GM12872 (cell line): ENCODE measurements around the gene CTXN3.

Experiments
- TF ChIP-seq, protein P1 (sequence below): IDR thresholded peaks from 3 replicates; pipeline ENCODE4 v1.5.1; 2011; ENCODE audit warnings: low read depth, mild to moderate bottlenecking, low read length, moderate library complexity; ENCODE audit not compliant: insufficient read depth

CTXN3 gene

GRCh38 chr5:127686424-127686823, 37.5 kb downstream of the CTXN3 start:
- TF ChIP-seq, protein P1, sequence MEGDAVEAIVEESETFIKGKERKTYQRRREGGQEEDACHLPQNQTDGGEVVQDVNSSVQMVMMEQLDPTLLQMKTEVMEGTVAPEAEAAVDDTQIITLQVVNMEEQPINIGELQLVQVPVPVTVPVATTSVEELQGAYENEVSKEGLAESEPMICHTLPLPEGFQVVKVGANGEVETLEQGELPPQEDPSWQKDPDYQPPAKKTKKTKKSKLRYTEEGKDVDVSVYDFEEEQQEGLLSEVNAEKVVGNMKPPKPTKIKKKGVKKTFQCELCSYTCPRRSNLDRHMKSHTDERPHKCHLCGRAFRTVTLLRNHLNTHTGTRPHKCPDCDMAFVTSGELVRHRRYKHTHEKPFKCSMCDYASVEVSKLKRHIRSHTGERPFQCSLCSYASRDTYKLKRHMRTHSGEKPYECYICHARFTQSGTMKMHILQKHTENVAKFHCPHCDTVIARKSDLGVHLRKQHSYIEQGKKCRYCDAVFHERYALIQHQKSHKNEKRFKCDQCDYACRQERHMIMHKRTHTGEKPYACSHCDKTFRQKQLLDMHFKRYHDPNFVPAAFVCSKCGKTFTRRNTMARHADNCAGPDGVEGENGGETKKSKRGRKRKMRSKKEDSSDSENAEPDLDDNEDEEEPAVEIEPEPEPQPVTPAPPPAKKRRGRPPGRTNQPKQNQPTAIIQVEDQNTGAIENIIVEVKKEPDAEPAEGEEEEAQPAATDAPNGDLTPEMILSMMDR, result no peak

DNA sequence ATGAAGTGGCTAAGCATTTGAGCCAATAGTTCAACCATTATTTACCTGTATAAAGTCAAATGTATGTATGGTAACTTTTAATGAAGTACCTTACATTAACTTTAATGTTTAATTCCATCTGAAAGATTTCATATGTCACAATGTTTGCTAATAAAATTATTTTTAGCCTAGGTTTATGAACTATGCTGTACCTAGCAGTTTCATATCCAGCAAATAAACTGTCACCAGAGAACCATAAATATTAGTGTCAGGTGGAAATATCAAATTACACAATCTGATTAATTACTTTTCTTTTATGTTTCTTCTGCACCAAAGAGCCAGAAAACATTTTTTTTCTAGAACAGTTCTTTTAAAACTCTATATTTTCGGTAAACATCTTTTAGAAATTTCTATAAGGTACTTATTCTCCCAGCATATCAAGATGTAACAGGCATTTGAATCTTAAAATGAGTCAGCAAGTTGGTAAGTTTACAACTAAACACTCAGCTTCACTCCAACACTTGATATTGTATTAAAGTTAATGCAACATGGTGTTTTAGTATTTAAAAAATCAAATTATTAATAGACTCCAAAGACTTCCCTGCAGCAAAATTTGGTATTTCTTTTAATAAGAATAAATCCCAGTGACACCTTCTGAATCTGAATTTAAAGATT, 45.8 kb downstream of the CTXN3 start:
- TF ChIP-seq, protein P1, result no peak

GRCh38 chr5:127695346-127695745, 46.5 kb downstream of the CTXN3 start:
- TF ChIP-seq, protein P1, result no peak

DNA sequence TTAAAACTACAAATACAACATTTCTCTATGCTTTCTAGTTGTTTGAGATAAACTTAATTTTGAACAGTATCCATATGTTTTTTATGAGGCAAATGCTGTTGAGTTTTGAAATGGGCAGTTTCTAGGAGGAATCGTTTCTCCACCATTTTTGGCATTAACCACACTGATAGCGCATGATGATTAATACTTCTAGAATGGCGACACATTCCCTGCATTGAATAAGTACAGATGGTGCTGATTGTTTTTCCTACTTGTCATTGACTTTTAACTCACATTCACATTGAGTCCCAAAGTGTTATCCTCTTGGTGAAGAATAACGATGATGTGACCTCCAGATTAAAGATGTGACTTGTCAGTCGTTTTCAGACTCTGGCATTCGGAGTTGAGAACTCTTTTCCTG, 47.8 kb downstream of the CTXN3 start:
- TF ChIP-seq, protein P1, result no peak

DNA sequence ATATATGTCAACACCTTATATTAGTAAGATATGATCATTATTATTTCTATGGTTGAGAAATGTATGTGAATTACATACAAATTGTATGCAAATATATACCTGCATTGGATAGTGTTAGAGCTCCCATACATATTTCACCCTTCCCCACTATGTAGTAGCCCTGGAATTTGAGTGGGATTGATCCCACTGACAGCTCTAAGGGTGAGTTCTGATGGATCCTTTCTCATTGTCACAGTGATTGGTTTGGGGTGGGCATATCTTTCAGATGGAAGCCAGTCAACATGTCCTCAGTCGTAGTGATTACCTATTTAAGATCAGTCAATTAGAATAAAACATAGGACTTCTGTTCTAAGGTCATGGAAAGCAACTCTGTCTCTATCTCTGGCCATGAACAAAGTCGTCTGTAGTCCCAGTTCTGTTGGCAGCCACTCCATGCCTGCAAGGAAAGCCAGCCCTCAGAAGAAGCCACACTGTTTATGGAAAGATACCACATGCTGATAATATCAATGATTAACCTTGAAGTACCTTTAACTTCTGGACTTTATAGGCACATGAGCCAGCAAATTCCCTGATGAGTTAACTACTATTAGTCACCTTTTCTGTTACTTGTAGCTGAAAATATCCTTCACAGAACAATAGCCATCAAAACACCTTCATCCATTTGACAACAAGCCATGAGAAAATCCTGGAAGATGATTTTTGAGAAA, 49.2 kb downstream of the CTXN3 start:
- TF ChIP-seq, protein P1, result no peak

- TF ChIP-seq, protein P1, result no peak
These were observed 50.5 kb downstream of the CTXN3 start for GRCh38 chr5:127699416-127699815.

DNA sequence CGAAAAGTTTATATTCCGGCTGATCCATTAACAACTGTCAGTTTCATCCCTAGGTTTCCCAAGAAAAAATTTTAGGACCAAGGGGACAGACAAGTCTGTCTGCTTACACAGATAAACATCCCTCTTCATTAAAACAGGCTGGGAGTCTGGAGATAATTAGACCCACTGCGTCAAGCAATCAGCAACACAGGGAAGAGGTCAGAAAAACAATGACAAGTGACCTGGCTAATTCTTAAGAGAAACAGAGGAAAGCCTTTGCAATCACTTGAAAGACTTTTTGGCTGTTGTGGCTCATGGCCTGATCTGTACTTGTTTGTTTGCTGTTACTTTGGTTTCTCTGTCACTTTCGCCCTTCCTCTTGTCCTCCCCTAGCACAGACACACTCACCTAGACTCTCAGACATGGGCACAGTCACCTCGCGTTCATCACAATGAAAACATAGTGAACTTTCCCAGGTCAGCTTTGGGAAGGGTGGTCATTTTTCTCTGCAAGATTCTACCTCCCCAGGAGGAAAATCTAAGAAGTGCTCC, 51.4 kb downstream of the CTXN3 start:
- TF ChIP-seq, protein P1, result no peak
